Lung (tissue), 12 donors: ENCODE data around the gene KCNV2. TPM values are rescaled to one million over a fixed set of nuclear protein-coding genes. Genes with fewer than 3 reads are reported as not detected.
A peak's percentile ranks its signal among the peaks of the same experiment; 100 is the strongest.

Experiments used
- ATAC-seq: fragments of 200-7000 bp; cut with Tn5 transposase; one replicate; pipeline ENCODE4 v1.9.1; 2020; ENCODE audit warnings: moderate number of reproducible peaks; ENCODE audit not compliant: insufficient read depth, low FRiP score
- DNase-seq, 3 donors: peaks; one replicate each; pipeline ENCODE4 v3.0.0-alpha.2; 2013 to 2017
- H3K27ac ChIP-seq, 2 donors: one replicate each; pipeline ENCODE4 v1.5.1; 2013; ENCODE audit warnings: mild to moderate bottlenecking in 2 of 2, moderate library complexity in 2 of 2, control low read depth in 1 of 2, inconsistent platforms in 1 of 2, low read depth in 1 of 2, low read length in 1 of 2
- H3K27me3 ChIP-seq, 3 donors: one replicate each; pipeline ENCODE4 v1.5.1; 2013; ENCODE audit warnings: low read length in 2 of 3; ENCODE audit not compliant: control insufficient read depth in 3 of 3, insufficient read depth in 3 of 3
- H3K36me3 ChIP-seq, 4 donors: one replicate each; pipeline ENCODE4 v1.5.1; 2013; ENCODE audit warnings: low read length in 4 of 4, mild to moderate bottlenecking in 1 of 4, moderate library complexity in 1 of 4; ENCODE audit not compliant: control insufficient read depth in 4 of 4, insufficient read depth in 4 of 4
- H3K4me1 ChIP-seq, 5 donors: one replicate each; pipeline ENCODE4 v1.5.1; 2013; ENCODE audit warnings: low read length in 5 of 5, mild to moderate bottlenecking in 2 of 5, moderate library complexity in 1 of 5; ENCODE audit not compliant: control insufficient read depth in 5 of 5, insufficient read depth in 5 of 5
- H3K4me3 ChIP-seq: one replicate; pipeline ENCODE4 v1.5.1; 2013; ENCODE audit warnings: mild to moderate bottlenecking, control low read depth, moderate library complexity
- H3K9ac ChIP-seq, 2 donors: one replicate each; pipeline ENCODE4 v1.5.1; 2013; ENCODE audit warnings: low read length in 2 of 2, control low read depth in 1 of 2; ENCODE audit not compliant: insufficient read depth in 1 of 2
- H3K9me3 ChIP-seq, 4 donors: one replicate each; pipeline ENCODE4 v1.5.1; 2013; ENCODE audit warnings: low read length in 3 of 4, mild to moderate bottlenecking in 1 of 4, moderate library complexity in 1 of 4; ENCODE audit not compliant: control insufficient read depth in 4 of 4, insufficient read depth in 3 of 4
- CTCF ChIP-seq: IDR thresholded peaks from 2 replicates; pipeline ENCODE4 v1.5.1; 2012; ENCODE audit warnings: mild to moderate bottlenecking; ENCODE audit errors: control extremely low read depth, extremely low read depth
- WGBS, 2 donors: extraction: QIAGEN DNeasy Blood & Tissue Kit; methylation state at CpG; one replicate each; pipeline ENCODE4 v1.1.7; 2013; 5-methylcytosine and 5-hydroxymethylcytosine counted together
- polyA plus RNA-seq, 2 donors: library from polyadenylated mRNA; stranded (reverse); fragments of 200-250 nt; gene quantifications; one replicate each; pipeline ENCODE4 v1.2.1, GENCODE V29; 2013
- total RNA-seq, 2 donors: library from RNA; depleted of rRNA in 1 of 2; stranded (reverse); fragments of >200 nt in 1 of 2; gene quantifications; one replicate each; pipeline ENCODE4 v1.2.1, GENCODE V29; 2014 to 2021
- donor health status: control.
- donor health status: control.
- donor health status: Bipolar disorder and iron deficiency.
- donor health status: healthy.
- donor health status: DM: yes; HTN: yes; CAD: no.

Gene KCNV2
- total and polyA plus RNA-seq, 4 donors, result not detected

- no peak overlapping the region for H3K9ac ChIP-seq
- peaks cover 0 to 28% (median 3%) of the 10 kb centered on the region in 5 donors for H3K4me1 ChIP-seq
- H3K36me3 ChIP-seq, result no peaks in the 10 kb centered on the region
- no peaks in the 10 kb centered on the region for H3K27me3 ChIP-seq
- no peak for TF ChIP-seq CTCF
- H3K27ac ChIP-seq, result no peak overlapping the region
- no peaks in the 10 kb centered on the region for H3K9me3 ChIP-seq
- ATAC-seq (no peak), DNase-seq (no peak)
- WGBS, 2 donors, result 76 to 85% methylated on average over 3 of the region's 3 CpGs
- no peak overlapping the region for H3K4me3 ChIP-seq
Measured at GRCh38 chr9:2729721-2730120, 12.4 kb downstream of the KCNV2 start.

- no peaks in the 10 kb centered on the region for H3K36me3 ChIP-seq
Measured at GRCh38 chr9:2730971-2731370, 13.7 kb downstream of the KCNV2 start.

GRCh38 chr9:2732492-2732891, 15.2 kb downstream of the KCNV2 start:
- no peaks in the 10 kb centered on the region for H3K27me3 ChIP-seq
- H3K9ac ChIP-seq, result no peak overlapping the region
- H3K4me3 ChIP-seq, result no peak overlapping the region
- H3K9me3 ChIP-seq, result no peaks in the 10 kb centered on the region
- ATAC-seq (no peak), DNase-seq (peak in 1 of 3 donors; percentile 24)
- peaks cover 0 to 8% (median 2%) of the 10 kb centered on the region in 5 donors for H3K4me1 ChIP-seq
- H3K36me3 ChIP-seq, result no peaks in the 10 kb centered on the region
- 70 to 79% methylated on average over 4 of the region's 4 CpGs for WGBS, 2 donors
- H3K27ac ChIP-seq, result no peak overlapping the region
- TF ChIP-seq CTCF, result no peak

More at GRCh38 chr9:2730971-2731370, 13.7 kb downstream of the KCNV2 start:
- WGBS, 2 donors, result 86 to 98% methylated on average over 1 of the region's 1 CpG
- H3K27me3 ChIP-seq, result no peaks in the 10 kb centered on the region
- no peaks in the 10 kb centered on the region for H3K9me3 ChIP-seq
- H3K4me3 ChIP-seq, result no peak overlapping the region
- DNase-seq, result no peak
- TF ChIP-seq CTCF, result no peak
- no peak overlapping the region for H3K27ac ChIP-seq
- ATAC-seq, result no peak
- H3K4me1 ChIP-seq, result peaks cover 0 to 16% (median 2%) of the 10 kb centered on the region in 5 donors
- no peak overlapping the region for H3K9ac ChIP-seq

- H3K27ac ChIP-seq, result no peak overlapping the region
- TF ChIP-seq CTCF, result no peak
- no peak for ATAC-seq
- no peak overlapping the region for H3K9ac ChIP-seq
- H3K36me3 ChIP-seq, result peaks cover 0 to 3% (median 1%) of the 10 kb centered on the region in 4 donors
- DNase-seq, result no peak
- H3K4me3 ChIP-seq, result no peak overlapping the region
- no peaks in the 10 kb centered on the region for H3K9me3 ChIP-seq
- no peaks in the 10 kb centered on the region for H3K27me3 ChIP-seq
- H3K4me1 ChIP-seq, result peaks cover 0 to 3% (median 0%) of the 10 kb centered on the region in 5 donors
Measured at GRCh38 chr9:2740616-2741015, 23.3 kb downstream of the KCNV2 start.
